ENCODE data around the gene ZNF672.

ZNF672 gene

GRCh38 chr1:248852481-248853405, 14.7 kb downstream of the ZNF672 start:
- TF ChIP-seq GATA2 (IDR thresholded peaks at IDR 0.05; ENCODE audit: low read depth, low read length): no peak
- no peak for TF ChIP-seq GATA3 (IDR thresholded peaks at IDR 0.05; ENCODE audit: low read depth, low read length)

DNA sequence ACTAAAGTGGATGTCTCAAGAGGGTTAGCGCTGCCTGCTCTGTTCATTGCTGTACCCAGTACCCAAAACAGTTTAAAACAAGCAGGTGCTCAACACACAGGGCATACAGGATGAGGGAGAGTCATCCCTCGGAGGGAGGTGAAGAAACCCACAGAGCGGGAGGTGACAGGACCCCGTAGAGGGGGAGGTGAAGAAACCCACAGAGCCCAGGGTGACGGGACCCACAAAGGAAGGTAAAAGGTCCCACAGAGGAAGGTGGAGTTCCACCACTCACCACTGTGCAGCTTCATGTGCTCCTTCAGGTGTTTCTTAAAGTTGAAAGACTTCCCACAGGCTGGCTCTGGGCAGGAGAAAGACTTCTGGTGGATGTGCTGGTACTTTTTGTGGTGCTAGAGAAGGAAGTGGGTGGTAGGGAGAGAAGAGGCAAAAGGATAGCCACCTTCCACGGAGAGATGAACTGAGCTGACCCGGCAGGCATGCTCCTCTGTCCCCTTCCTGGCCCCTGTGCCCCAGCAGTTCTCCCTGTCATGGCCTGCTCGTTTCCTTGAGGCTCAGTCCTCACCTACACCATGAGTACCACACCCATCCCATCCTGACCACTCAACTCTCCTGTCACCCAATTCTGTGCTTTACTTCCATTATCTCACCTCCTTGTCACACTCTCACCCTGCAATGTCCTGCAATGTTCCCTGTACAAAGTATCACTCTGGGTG, 15.8 kb downstream of the ZNF672 start:
- no peak for TF ChIP-seq GATA2 (IDR thresholded peaks at IDR 0.05; ENCODE audit: low read depth, low read length)
- no peak for TF ChIP-seq GATA3 (IDR thresholded peaks at IDR 0.05; ENCODE audit: low read depth, low read length)

DNA sequence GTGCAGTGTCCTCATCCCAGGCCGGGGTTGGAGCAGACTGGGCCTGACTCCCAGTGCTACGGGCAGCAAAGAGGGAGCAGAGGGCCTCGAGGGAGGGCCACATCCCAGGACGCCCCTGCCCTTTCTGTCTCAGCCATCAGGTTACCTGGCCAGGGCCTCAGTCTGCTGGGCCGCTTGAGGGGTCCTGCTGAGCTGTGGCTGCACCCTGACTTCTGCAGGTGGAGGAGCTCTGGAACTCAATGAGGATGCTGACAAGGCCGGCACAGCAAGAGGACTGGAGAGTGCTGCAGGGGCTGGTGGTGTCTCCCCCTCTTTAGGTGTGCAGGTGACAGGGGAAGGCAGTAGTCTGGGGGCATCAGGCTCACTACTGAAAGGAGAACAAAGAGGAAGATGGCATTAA, 17.6 kb downstream of the ZNF672 start:
- TF ChIP-seq GATA2 (IDR thresholded peaks at IDR 0.05; ENCODE audit: low read depth, low read length) (no peak), GATA3 (IDR thresholded peaks at IDR 0.05; ENCODE audit: low read depth, low read length) (no peak)

DNA sequence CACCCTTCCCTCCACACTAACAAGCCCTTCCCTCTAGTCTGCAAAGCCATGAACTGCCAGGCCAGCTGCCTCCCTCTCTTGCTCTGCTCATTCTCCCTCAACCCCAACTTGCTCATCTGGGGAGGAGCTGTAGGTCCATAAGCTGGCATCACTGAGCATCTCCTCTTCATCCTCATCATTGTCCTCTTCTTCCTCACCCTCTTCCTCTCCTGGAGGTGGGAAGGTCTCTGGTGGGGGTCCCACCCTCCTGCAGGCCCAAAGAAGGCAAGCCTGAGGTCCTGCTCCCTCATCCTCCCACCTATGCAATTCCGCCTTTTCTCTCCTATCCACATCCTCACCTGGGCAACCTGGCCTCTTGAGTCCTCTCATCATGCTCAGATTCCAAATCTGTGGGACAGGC, 18.2 kb downstream of the ZNF672 start:
- no peak for TF ChIP-seq GATA2 (IDR thresholded peaks at IDR 0.05; ENCODE audit: low read depth, low read length)
- TF ChIP-seq GATA3 (IDR thresholded peaks at IDR 0.05; ENCODE audit: low read depth, low read length): no peak

GRCh38 chr1:248857201-248857600, 19.2 kb downstream of the ZNF672 start:
- no peak for TF ChIP-seq GATA2 (IDR thresholded peaks at IDR 0.05; ENCODE audit: low read depth, low read length)
- TF ChIP-seq GATA3 (IDR thresholded peaks at IDR 0.05; ENCODE audit: low read depth, low read length): no peak

GRCh38 chr1:248857749-248858095, 19.7 kb downstream of the ZNF672 start:
- TF ChIP-seq GATA3 (IDR thresholded peaks at IDR 0.05; ENCODE audit: low read depth, low read length) (no peak), GATA2 (IDR thresholded peaks at IDR 0.05; ENCODE audit: low read depth, low read length) (no peak)

GRCh38 chr1:248858096-248858890, 20.3 kb downstream of the ZNF672 start:
- no peak for TF ChIP-seq GATA3 (IDR thresholded peaks at IDR 0.05; ENCODE audit: low read depth, low read length)
- no peak for TF ChIP-seq GATA2 (IDR thresholded peaks at IDR 0.05; ENCODE audit: low read depth, low read length)

- no peak for TF ChIP-seq GATA2 (IDR thresholded peaks at IDR 0.05; ENCODE audit: low read depth, low read length)
- no peak for TF ChIP-seq GATA3 (IDR thresholded peaks at IDR 0.05; ENCODE audit: low read depth, low read length)
These were observed 21.2 kb downstream of the ZNF672 start, which contains the start of gene ZNF692 for GRCh38 chr1:248858891-248859889. ZNF692 (minus strand) TSS chr1:248859085; CDS start chr1:248858309, 776 bp downstream.

DNA sequence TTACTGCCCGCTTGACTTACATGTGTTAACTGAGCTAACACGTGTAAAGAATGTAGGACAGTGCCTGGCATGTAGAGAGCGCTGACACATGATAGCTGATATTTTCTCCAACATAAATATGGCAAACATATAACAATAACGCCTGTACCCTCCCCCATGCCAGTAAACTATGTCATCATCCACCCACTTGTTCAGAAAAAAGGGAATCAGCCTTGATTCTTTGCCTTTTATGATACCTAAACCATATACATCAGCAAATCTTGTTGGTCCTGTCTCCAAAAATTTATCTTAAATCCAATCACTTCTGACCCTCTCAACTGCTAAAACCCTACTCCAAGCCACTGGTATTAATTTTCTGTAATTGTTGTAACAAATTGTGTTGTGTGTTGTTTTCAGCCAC, 22.0 kb downstream of the ZNF672 start:
- TF ChIP-seq GATA3 (IDR thresholded peaks at IDR 0.05; ENCODE audit: low read depth, low read length) (no peak), GATA2 (IDR thresholded peaks at IDR 0.05; ENCODE audit: low read depth, low read length) (no peak)

- TF ChIP-seq GATA2 (IDR thresholded peaks at IDR 0.05; ENCODE audit: low read depth, low read length) (no peak), GATA3 (IDR thresholded peaks at IDR 0.05; ENCODE audit: low read depth, low read length) (no peak)
These were observed 23.6 kb downstream of the ZNF672 start for GRCh38 chr1:248861616-248862015.

GRCh38 chr1:248862695-248862997, 24.6 kb downstream of the ZNF672 start:
- TF ChIP-seq GATA2 (IDR thresholded peaks at IDR 0.05; ENCODE audit: low read depth, low read length) (no peak), GATA3 (IDR thresholded peaks at IDR 0.05; ENCODE audit: low read depth, low read length) (no peak)

- no peak for TF ChIP-seq GATA2 (IDR thresholded peaks at IDR 0.05; ENCODE audit: low read depth, low read length)
- no peak for TF ChIP-seq GATA3 (IDR thresholded peaks at IDR 0.05; ENCODE audit: low read depth, low read length)
These were observed 25.2 kb downstream of the ZNF672 start for GRCh38 chr1:248862998-248863881.
